ENCODE results near the gene ANO2. TPM values are rescaled to one million over a fixed set of nuclear protein-coding genes. Genes with fewer than 3 reads are reported as not detected.
A peak's percentile ranks its signal among the peaks of the same experiment; 100 is the strongest.

ANO2 gene
- total RNA-seq, 4 donors from 2014 or later = 4.0 to 17.9 (median 5.1) TPM

- intact Hi-C loops (cut with DNase I) = no loop called here
- WGBS = 83% methylated on average over 6 of the region's 6 CpGs
- H3K4me3 ChIP-seq = no peak overlapping the region
These were observed 356.5 kb downstream of the ANO2 start for GRCh38 chr12:5588591-5588990.

GRCh38 chr12:5588176-5588575 is 356.9 kb downstream of the ANO2 start:
- 92% methylated on average over 7 of the region's 7 CpGs for WGBS
- no peaks in the 10 kb centered on the region for H3K9me3 ChIP-seq
- intact Hi-C loops (cut with DNase I) = no loop called here
- DNase-seq (ENCODE audit: extremely low spot score) = no peak
- H3K27ac ChIP-seq (replicated peaks in 1 of 4) = no peak overlapping the region
- H3K4me3 ChIP-seq = no peak overlapping the region
- TF ChIP-seq EP300 (IDR thresholded peaks at IDR 0.05) (no peak), CTCF (IDR thresholded peaks at IDR 0.05) (no peak), POLR2A (IDR thresholded peaks at IDR 0.05; ENCODE audit: low read depth) (no peak), POLR2AphosphoS5 (IDR thresholded peaks at IDR 0.05) (no peak)
- no peaks in the 10 kb centered on the region for H3K27me3 ChIP-seq
- peaks cover 0 to 14% (median 1%) of the 10 kb centered on the region in 4 donors for H3K4me1 ChIP-seq
- H3K36me3 ChIP-seq = peaks cover 0 to 14% (median 0%) of the 10 kb centered on the region in 4 donors

More at GRCh38 chr12:5588591-5588990, 356.5 kb downstream of the ANO2 start:
- no peak for TF ChIP-seq POLR2AphosphoS5 (IDR thresholded peaks at IDR 0.05)
- no peak for TF ChIP-seq EP300 (IDR thresholded peaks at IDR 0.05)
- TF ChIP-seq POLR2A (IDR thresholded peaks at IDR 0.05; ENCODE audit: low read depth) = no peak
- H3K4me1 ChIP-seq = peaks cover 0 to 14% (median 1%) of the 10 kb centered on the region in 4 donors
- DNase-seq (ENCODE audit: extremely low spot score) = no peak
- no peak overlapping the region for H3K27ac ChIP-seq (replicated peaks in 1 of 4)
- H3K36me3 ChIP-seq = peaks cover 0 to 14% (median 0%) of the 10 kb centered on the region in 4 donors
- no peaks in the 10 kb centered on the region for H3K9me3 ChIP-seq
- H3K27me3 ChIP-seq = no peaks in the 10 kb centered on the region

GRCh38 chr12:5587711-5588121 is 357.3 kb downstream of the ANO2 start:
- 63% methylated on average over 5 of the region's 5 CpGs for WGBS
- Histone ChIP-seq H3K4me1 (peaks cover 0 to 18% (median 1%) of the 10 kb centered on the region in 4 donors), H3K9me3 (no peaks in the 10 kb centered on the region), H3K27me3 (no peaks in the 10 kb centered on the region), H3K27ac (replicated peaks in 1 of 4) (no peak overlapping the region), H3K36me3 (peaks cover 0 to 14% (median 0%) of the 10 kb centered on the region in 4 donors), H3K4me3 (no peak overlapping the region)
- intact Hi-C loops (cut with DNase I) = no loop called here
- TF ChIP-seq EP300 (IDR thresholded peaks at IDR 0.05) (no peak), POLR2AphosphoS5 (IDR thresholded peaks at IDR 0.05) (no peak)
- no peak for DNase-seq (ENCODE audit: extremely low spot score)

GRCh38 chr12:5586201-5586600 is 358.9 kb downstream of the ANO2 start:
- TF ChIP-seq POLR2A (IDR thresholded peaks at IDR 0.05; ENCODE audit: low read depth) (no peak), POLR2AphosphoS5 (IDR thresholded peaks at IDR 0.05) (peak in 1 of 2 donors; percentile 35)
- intact Hi-C loops (cut with DNase I) = no loop called here
- WGBS = 66% methylated on average over 4 of the region's 4 CpGs
- no peak for DNase-seq (ENCODE audit: extremely low spot score)
- Histone ChIP-seq H3K4me3 (no peak overlapping the region), H3K27me3 (no peaks in the 10 kb centered on the region), H3K36me3 (peaks cover 0 to 14% (median 0%) of the 10 kb centered on the region in 4 donors), H3K9me3 (no peaks in the 10 kb centered on the region), H3K27ac (replicated peaks in 1 of 4) (no peak overlapping the region), H3K4me1 (peaks cover 3 to 27% (median 7%) of the 10 kb centered on the region in 4 donors)

- intact Hi-C loops (cut with DNase I) = no loop called here
- H3K27me3 ChIP-seq = no peaks in the 10 kb centered on the region
- 66% methylated on average over 4 of the region's 4 CpGs for WGBS
- peaks cover 0 to 14% (median 0%) of the 10 kb centered on the region in 4 donors for H3K36me3 ChIP-seq
- H3K4me3 ChIP-seq = no peak overlapping the region
- no peak for DNase-seq (ENCODE audit: extremely low spot score)
- no peaks in the 10 kb centered on the region for H3K9me3 ChIP-seq
- no peak overlapping the region for H3K27ac ChIP-seq (replicated peaks in 1 of 4)
- TF ChIP-seq CTCF (IDR thresholded peaks at IDR 0.05) (no peak), POLR2A (IDR thresholded peaks at IDR 0.05; ENCODE audit: low read depth) (no peak), EP300 (IDR thresholded peaks at IDR 0.05) (no peak), POLR2AphosphoS5 (IDR thresholded peaks at IDR 0.05) (no peak)
- peaks cover 11 to 37% (median 15%) of the 10 kb centered on the region in 4 donors for H3K4me1 ChIP-seq
These were observed 359.9 kb downstream of the ANO2 start for GRCh38 chr12:5585178-5585577.

- intact Hi-C loops (cut with DNase I) = no loop called here
These were observed 360.5 kb downstream of the ANO2 start for GRCh38 chr12:5584412-5585175.

More at GRCh38 chr12:5584412-5585175, 360.5 kb downstream of the ANO2 start:
- Histone ChIP-seq H3K4me3 (no peak overlapping the region), H3K9me3 (no peaks in the 10 kb centered on the region), H3K27me3 (no peaks in the 10 kb centered on the region), H3K36me3 (peaks cover 0 to 14% (median 0%) of the 10 kb centered on the region in 4 donors), H3K27ac (replicated peaks in 1 of 4) (no peak overlapping the region), H3K4me1 (peaks cover 11 to 38% (median 16%) of the 10 kb centered on the region in 4 donors)
- TF ChIP-seq POLR2A (IDR thresholded peaks at IDR 0.05; ENCODE audit: low read depth) = no peak
- TF ChIP-seq POLR2AphosphoS5 (IDR thresholded peaks at IDR 0.05) = no peak
- no peak for TF ChIP-seq EP300 (IDR thresholded peaks at IDR 0.05)
- TF ChIP-seq CTCF (IDR thresholded peaks at IDR 0.05) = no peak
- no peak for DNase-seq (ENCODE audit: extremely low spot score)
- WGBS = 67% methylated on average over 9 of the region's 9 CpGs
